ENCODE measurements around the gene SUCLG2. TPM values are rescaled to one million over a fixed set of nuclear protein-coding genes. Genes with fewer than 3 reads are reported as not detected.

SUCLG2 gene
- total and polyA plus RNA-seq, 4 donors: 34.3 to 68.4 (median 44.3) TPM

- no peaks in the 10 kb centered on the region for H3K9me3 ChIP-seq (ENCODE audit: control insufficient read depth in 4 of 4, insufficient read depth in 3 of 4, low read length in 3 of 4)
- no peaks in the 10 kb centered on the region for H3K4me1 ChIP-seq (ENCODE audit: control insufficient read depth in 5 of 5, insufficient read depth in 5 of 5, low read length in 5 of 5)
- TF ChIP-seq CTCF (IDR thresholded peaks at IDR 0.05; ENCODE audit: control extremely low read depth, extremely low read depth): no peak
- ATAC-seq (ENCODE audit: insufficient read depth, low FRiP score) (no peak), DNase-seq (no peak)
- H3K27me3 ChIP-seq (ENCODE audit: control insufficient read depth in 3 of 3, insufficient read depth in 3 of 3, low read length in 2 of 3): no peaks in the 10 kb centered on the region
- no peak overlapping the region for H3K9ac ChIP-seq (ENCODE audit: insufficient read depth in 1 of 2, low read length in 2 of 2)
- no peaks in the 10 kb centered on the region for H3K36me3 ChIP-seq (ENCODE audit: control insufficient read depth in 4 of 4, insufficient read depth in 4 of 4, low read length in 4 of 4)
- H3K4me3 ChIP-seq: no peak overlapping the region
- H3K27ac ChIP-seq (ENCODE audit: low read depth in 1 of 2, low read length in 1 of 2): no peak overlapping the region
- WGBS, 2 donors: 69 to 87% methylated on average over 2 of the region's 2 CpGs
These were observed 325.1 kb downstream of the SUCLG2 start for GRCh38 chr3:67329358-67329757.

- ATAC-seq (ENCODE audit: insufficient read depth, low FRiP score): no peak
- no peaks in the 10 kb centered on the region for H3K9me3 ChIP-seq (ENCODE audit: control insufficient read depth in 4 of 4, insufficient read depth in 3 of 4, low read length in 3 of 4)
- no peak for DNase-seq
- H3K4me1 ChIP-seq (ENCODE audit: control insufficient read depth in 5 of 5, insufficient read depth in 5 of 5, low read length in 5 of 5): no peaks in the 10 kb centered on the region
- 82 to 85% methylated on average over 2 of the region's 2 CpGs for WGBS, 2 donors
- no peaks in the 10 kb centered on the region for H3K27me3 ChIP-seq (ENCODE audit: control insufficient read depth in 3 of 3, insufficient read depth in 3 of 3, low read length in 2 of 3)
- H3K9ac ChIP-seq (ENCODE audit: insufficient read depth in 1 of 2, low read length in 2 of 2): no peak overlapping the region
- TF ChIP-seq CTCF (IDR thresholded peaks at IDR 0.05; ENCODE audit: control extremely low read depth, extremely low read depth): no peak
- no peaks in the 10 kb centered on the region for H3K36me3 ChIP-seq (ENCODE audit: control insufficient read depth in 4 of 4, insufficient read depth in 4 of 4, low read length in 4 of 4)
- H3K4me3 ChIP-seq: no peak overlapping the region
- no peak overlapping the region for H3K27ac ChIP-seq (ENCODE audit: low read depth in 1 of 2, low read length in 1 of 2)
These were observed 326.8 kb downstream of the SUCLG2 start for GRCh38 chr3:67327582-67327981.

GRCh38 chr3:67325231-67325630 is 329.2 kb downstream of the SUCLG2 start:
- H3K27ac ChIP-seq (ENCODE audit: low read depth in 1 of 2, low read length in 1 of 2): no peak overlapping the region
- TF ChIP-seq CTCF (IDR thresholded peaks at IDR 0.05; ENCODE audit: control extremely low read depth, extremely low read depth): no peak
- 84 to 87% methylated on average over 6 of the region's 6 CpGs for WGBS, 2 donors
- no peaks in the 10 kb centered on the region for H3K9me3 ChIP-seq (ENCODE audit: control insufficient read depth in 4 of 4, insufficient read depth in 3 of 4, low read length in 3 of 4)
- no peak overlapping the region for H3K9ac ChIP-seq (ENCODE audit: insufficient read depth in 1 of 2, low read length in 2 of 2)
- no peak for ATAC-seq (ENCODE audit: insufficient read depth, low FRiP score)
- H3K36me3 ChIP-seq (ENCODE audit: control insufficient read depth in 4 of 4, insufficient read depth in 4 of 4, low read length in 4 of 4): no peaks in the 10 kb centered on the region
- no peaks in the 10 kb centered on the region for H3K4me1 ChIP-seq (ENCODE audit: control insufficient read depth in 5 of 5, insufficient read depth in 5 of 5, low read length in 5 of 5)
- H3K27me3 ChIP-seq (ENCODE audit: control insufficient read depth in 3 of 3, insufficient read depth in 3 of 3, low read length in 2 of 3): no peaks in the 10 kb centered on the region
- no peak for DNase-seq
- H3K4me3 ChIP-seq: no peak overlapping the region
